Nucleus accumbens (tissue), 56 donors: ENCODE data around the gene TRIM29.

Source experiments
- DNase-seq, 56 donors: peaks; one replicate each; lab custom pipeline; 2025; lab: John Stamatoyannopoulos, UW

Gene TRIM29

DNA sequence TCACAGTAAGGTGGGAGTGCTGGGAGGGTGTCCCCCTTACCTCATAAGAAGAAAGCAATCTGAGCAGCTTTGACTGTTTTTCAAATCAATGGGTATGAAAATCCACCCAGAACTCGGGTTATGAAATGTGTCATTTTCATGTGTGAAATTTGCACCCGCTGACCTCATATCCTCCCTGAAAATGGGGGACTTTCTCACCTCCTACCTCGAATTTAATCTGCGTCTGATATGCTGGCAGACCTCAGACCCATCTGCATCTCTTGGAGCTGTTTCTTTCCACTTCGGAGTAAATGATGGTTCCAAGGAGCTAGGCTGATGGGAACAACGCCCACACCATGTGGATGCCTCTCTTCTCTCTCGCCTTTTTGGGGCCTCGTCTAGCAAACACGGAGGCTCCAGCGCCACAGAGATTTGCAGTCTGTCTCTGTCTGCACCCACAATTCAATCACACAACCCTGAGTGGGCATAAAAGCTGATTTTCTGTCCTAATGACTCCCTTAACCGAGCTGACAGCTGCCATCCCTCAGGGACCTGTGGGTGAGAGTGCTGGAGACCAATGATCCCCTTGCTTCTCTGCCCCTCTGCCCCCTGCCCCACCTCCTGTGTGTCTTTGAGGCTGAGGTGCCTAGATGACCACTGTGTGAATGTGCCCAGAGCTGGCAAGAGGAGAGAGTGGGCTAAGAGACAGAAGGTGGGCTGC, 71.0 kb downstream of the TRIM29 start:
- DNase-seq: no peak

DNA sequence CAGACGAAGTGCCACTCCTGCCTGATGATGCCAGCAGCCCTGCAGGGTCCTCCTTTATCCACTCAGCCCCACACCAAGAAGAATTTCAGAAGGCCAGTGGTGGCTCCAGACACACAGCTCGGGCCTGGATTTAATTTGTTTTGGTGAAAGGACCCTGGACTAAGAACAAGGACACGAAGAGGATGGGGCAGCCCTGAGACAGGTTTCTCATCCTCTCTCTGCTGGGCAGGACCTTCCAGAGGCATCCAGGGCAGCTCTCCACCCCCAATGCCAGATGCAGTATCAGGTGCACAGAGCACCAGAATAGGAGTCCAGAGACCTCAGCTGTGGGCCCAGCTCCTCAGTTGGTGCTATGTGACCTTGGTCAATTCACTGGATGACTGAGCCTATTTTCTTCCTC, 72.0 kb downstream of the TRIM29 start:
- no peak for DNase-seq

DNA sequence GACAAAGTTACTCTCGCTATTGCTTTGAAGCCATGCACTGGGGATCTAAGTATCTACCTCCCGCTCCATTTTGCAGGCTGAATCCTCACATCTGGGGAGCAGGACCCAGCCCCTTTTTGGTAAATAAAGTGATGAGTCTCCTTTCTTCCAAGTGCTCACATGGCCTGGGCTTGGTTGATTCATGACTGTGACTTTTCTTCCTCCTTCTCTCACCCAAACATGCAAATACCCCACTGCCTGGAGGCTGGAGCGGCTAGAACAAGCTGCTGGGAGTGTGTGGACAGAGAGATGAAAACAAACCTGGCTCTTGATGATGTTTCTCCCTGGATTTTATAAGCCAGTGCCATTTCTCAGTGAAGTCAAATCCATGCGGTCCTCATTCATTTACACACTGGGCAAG, 72.7 kb downstream of the TRIM29 start:
- DNase-seq: no peak

DNA sequence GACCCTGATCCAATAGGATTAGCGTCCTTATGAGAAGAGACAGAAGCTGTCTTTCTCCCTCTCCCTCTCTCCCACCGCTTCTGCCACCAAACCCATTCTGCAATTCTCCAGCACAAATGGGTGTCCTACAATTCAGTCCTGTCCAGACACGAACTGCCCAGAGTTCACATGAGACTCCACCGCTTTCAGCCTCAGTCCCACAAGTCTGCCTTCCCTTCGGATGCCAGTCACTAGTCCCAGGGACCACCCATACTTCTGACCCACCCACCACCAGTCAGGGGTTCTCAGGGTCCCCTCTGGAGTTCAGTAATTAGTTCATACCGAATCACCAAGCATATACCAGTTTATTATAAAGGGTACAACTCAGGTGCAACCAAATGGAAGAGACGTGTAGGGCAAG, 73.6 kb downstream of the TRIM29 start:
- DNase-seq: no peak

DNA sequence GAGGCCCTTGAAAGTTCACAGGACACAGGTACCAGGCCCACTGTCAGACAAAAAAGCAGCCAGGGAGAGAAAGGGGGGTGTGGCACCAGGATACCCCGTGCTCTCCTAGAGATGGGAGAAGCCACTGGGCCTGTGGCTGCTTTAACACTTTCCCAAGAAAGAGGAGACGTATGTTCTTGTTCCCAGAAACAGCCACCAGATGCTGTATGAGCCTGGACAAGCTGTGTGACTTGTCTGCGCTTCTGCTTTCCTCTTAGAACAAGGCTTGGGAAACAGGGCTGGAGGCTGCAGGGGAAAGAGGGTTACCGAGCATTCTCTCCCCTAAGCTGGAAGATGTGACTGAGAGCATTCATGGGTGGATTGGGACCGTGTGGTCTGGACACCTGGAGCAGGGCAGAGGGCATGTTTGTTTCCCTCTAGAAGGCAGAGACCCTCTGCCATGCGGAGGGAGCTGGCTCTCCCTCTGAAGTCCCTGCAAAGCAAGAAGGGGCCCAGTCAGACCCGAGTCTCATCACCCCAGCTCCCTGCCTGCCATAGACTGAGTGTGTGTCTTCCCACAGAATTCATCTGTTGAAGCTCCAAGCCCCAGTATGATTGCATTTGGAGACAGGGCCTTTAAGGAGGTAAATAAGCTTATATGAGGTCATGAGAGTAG, 74.1 kb downstream of the TRIM29 start:
- no peak for DNase-seq

DNA sequence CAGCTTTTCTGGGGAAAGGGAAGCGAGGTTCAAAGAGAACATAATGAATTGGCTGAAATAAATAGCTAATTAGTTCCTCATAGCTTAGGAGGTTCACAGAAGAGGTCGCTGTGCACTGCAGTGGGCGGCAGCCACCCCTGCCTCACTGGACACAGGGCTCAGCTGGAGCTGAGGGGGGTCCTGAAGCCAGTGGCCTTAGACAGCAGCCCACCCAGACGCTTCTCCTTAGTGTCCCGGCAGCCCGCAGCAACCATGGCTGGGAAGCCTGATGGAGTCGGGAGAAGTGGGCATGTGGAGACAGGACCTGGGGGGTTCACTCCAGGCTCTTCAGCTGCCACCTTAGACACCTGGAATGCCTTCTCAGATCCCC, 75.4 kb downstream of the TRIM29 start:
- no peak for DNase-seq

DNA sequence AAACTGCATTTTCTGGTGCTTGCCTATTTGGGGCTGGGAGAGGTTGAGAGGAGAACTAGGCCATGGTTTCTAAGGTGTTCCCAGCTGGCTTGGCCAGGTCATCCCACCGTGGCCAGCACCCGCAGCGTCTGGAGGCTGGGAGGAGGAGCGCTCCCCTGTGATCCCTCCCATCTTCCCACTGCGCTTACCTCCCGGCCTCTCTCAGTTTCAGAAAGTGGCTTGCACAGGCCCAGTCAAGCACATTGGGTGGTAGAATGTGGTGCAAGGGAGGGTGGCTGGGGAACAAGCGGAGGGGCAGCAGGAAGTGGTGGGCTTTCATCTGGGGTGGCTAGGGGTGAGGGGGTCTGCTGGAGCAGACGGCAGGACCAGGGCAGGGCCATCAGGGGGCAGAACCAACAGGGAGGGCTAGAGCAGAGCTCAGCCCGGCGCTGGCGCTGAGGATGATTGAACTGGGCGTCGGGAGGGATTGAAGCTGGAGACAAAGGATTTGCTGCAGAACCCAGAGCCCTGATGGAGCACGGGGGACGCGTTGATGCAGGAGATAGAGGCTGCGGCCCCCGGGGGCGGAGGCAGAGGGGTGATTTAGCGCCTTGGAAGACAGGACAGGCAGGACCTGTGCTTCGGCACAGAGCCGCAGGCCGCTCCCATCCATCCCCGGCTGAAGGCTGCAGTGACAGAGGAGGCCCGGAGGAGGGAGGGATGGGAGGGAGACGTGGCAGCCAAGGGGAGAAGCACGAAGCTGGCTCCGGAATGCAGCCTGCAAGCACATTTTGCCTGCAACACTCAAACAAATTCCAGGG, 76.0 kb downstream of the TRIM29 start:
- DNase-seq: peak in 21 of 56 donors; percentile 6 to 60 (median 30)
